MM.1S (cell line): ENCODE measurements around the gene ST7.

Experiments used
- DNase-seq: peaks from one replicate; pipeline ENCODE4 v3.0.0-alpha.2; 2015
- H2AFZ ChIP-seq: fragments of 300-600 bp; sonication (generic); 2 replicates; pipeline ENCODE4 v1.6.0; 2016; ENCODE audit warnings: antibody characterized with exemption, low read length
- H3F3A ChIP-seq: fragments of 300-600 bp; sonication (generic); 2 replicates; pipeline ENCODE4 v1.6.1; 2016; ENCODE audit warnings: mild to moderate bottlenecking, antibody characterized with exemption, low read length, moderate library complexity, mixed read lengths; ENCODE audit not compliant: insufficient read depth
- H3K27ac ChIP-seq: fragments of 300-600 bp; sonication (generic); 2 replicates; pipeline ENCODE4 v1.5.1; 2016; ENCODE audit warnings: mild to moderate bottlenecking, low read length
- H3K27me3 ChIP-seq: fragments of 300-600 bp; sonication (generic); replicated peaks from 2 replicates; pipeline ENCODE4 v1.6.0; 2016; ENCODE audit warnings: low read length; ENCODE audit not compliant: insufficient read depth
- H3K36me3 ChIP-seq: fragments of 300-600 bp; sonication (generic); replicated peaks from 2 replicates; pipeline ENCODE4 v1.6.1; 2016; ENCODE audit warnings: mild to moderate bottlenecking, low read length, mixed read lengths; ENCODE audit not compliant: insufficient read depth
- H3K4me1 ChIP-seq: fragments of 300-600 bp; sonication (generic); 2 replicates; pipeline ENCODE4 v1.6.1; 2016; ENCODE audit warnings: low read length, mixed read lengths
- H3K4me2 ChIP-seq: fragments of 300-600 bp; sonication (generic); 2 replicates; pipeline ENCODE4 v1.6.0; 2016; ENCODE audit warnings: low read depth, low read length
- H3K4me3 ChIP-seq: fragments of 300-600 bp; sonication (generic); 2 replicates; pipeline ENCODE4 v1.5.1; 2016; ENCODE audit warnings: low read length, mixed read lengths
- H3K79me2 ChIP-seq: fragments of 300-600 bp; sonication (generic); 2 replicates; pipeline ENCODE4 v1.6.1; 2016; ENCODE audit warnings: mixed run types, low read length, mixed read lengths
- H3K9ac ChIP-seq: fragments of 300-600 bp; sonication (generic); 2 replicates; pipeline ENCODE4 v1.6.1; 2016; ENCODE audit warnings: low read length, mixed read lengths
- H3K9me2 ChIP-seq: fragments of 300-600 bp; sonication (generic); replicated peaks from 2 replicates; pipeline ENCODE4 v1.6.1; 2016; ENCODE audit warnings: mild to moderate bottlenecking, low read length, mixed read lengths; ENCODE audit not compliant: insufficient read depth
- H3K9me3 ChIP-seq: fragments of 300-600 bp; sonication (generic); replicated peaks from 2 replicates; pipeline ENCODE4 v1.6.1; 2016; ENCODE audit warnings: mild to moderate bottlenecking, low read length, mixed read lengths; ENCODE audit not compliant: insufficient read depth
- H4K20me1 ChIP-seq: fragments of 300-600 bp; sonication (generic); 2 replicates; pipeline ENCODE4 v1.6.1; 2016; ENCODE audit warnings: mild to moderate bottlenecking, low read length, moderate library complexity, mixed read lengths; ENCODE audit not compliant: insufficient read depth
- CTCF ChIP-seq: fragments of 300-600 bp; sonication (generic); IDR thresholded peaks from 2 replicates; pipeline ENCODE4 v1.5.1; 2016; ENCODE audit warnings: antibody characterized with exemption, low read length, mixed read lengths
- EZH2 ChIP-seq: fragments of 300-600 bp; sonication (generic); optimal IDR thresholded peaks from 2 replicates; pipeline ENCODE3; 2017; ENCODE audit warnings: low read depth, mild to moderate bottlenecking, antibody characterized with exemption, low read length, mixed read lengths
- EZH2phosphoT487 ChIP-seq: fragments of 300-600 bp; sonication (generic); IDR thresholded peaks from 2 replicates; pipeline ENCODE4 v1.6.1; 2018; ENCODE audit warnings: antibody characterized with exemption, low read length

The ST7 gene

GRCh38 chr7:117200132-117200531 lies 246.8 kb downstream of the ST7 start:
- H2AFZ ChIP-seq, result no peak overlapping the region
- no peaks in the 10 kb centered on the region for H3K27me3 ChIP-seq
- no peak overlapping the region for H3K27ac ChIP-seq
- DNase-seq, result no peak
- no peaks in the 10 kb centered on the region for H3K4me1 ChIP-seq
- no peaks in the 10 kb centered on the region for H4K20me1 ChIP-seq
- no peaks in the 10 kb centered on the region for H3K9me3 ChIP-seq
- no peaks in the 10 kb centered on the region for H3K36me3 ChIP-seq
- H3K9ac ChIP-seq, result no peak overlapping the region
- no peaks in the 10 kb centered on the region for H3K9me2 ChIP-seq
- H3K4me2 ChIP-seq, result no peak overlapping the region
- H3K79me2 ChIP-seq, result no peaks in the 10 kb centered on the region
- no peak overlapping the region for H3K4me3 ChIP-seq
- TF ChIP-seq EZH2 (no peak), EZH2phosphoT487 (no peak), CTCF (no peak)
- no peaks in the 10 kb centered on the region for H3F3A ChIP-seq

GRCh38 chr7:117200786-117201458 lies 247.6 kb downstream of the ST7 start:
- no peaks in the 10 kb centered on the region for H3K9me2 ChIP-seq
- no peaks in the 10 kb centered on the region for H3K27me3 ChIP-seq
- no peak for TF ChIP-seq EZH2phosphoT487
- no peak for TF ChIP-seq EZH2
- TF ChIP-seq CTCF, result no peak
- no peak overlapping the region for H3K4me3 ChIP-seq
- no peaks in the 10 kb centered on the region for H3K4me1 ChIP-seq
- no peak overlapping the region for H3K4me2 ChIP-seq
- H3F3A ChIP-seq, result no peaks in the 10 kb centered on the region
- H3K9me3 ChIP-seq, result no peaks in the 10 kb centered on the region
- no peak overlapping the region for H3K27ac ChIP-seq
- DNase-seq, result no peak
- H3K36me3 ChIP-seq, result no peaks in the 10 kb centered on the region
- no peaks in the 10 kb centered on the region for H4K20me1 ChIP-seq
- H3K79me2 ChIP-seq, result no peaks in the 10 kb centered on the region
- no peak overlapping the region for H3K9ac ChIP-seq
- H2AFZ ChIP-seq, result no peak overlapping the region

- Histone ChIP-seq H3K9me3 (no peaks in the 10 kb centered on the region), H3K27ac (no peak overlapping the region), H3K4me2 (no peak overlapping the region), H3K36me3 (no peaks in the 10 kb centered on the region), H3K27me3 (no peaks in the 10 kb centered on the region), H2AFZ (no peak overlapping the region), H3K79me2 (no peaks in the 10 kb centered on the region), H3K9ac (no peak overlapping the region), H3K4me1 (no peaks in the 10 kb centered on the region), H3K4me3 (no peak overlapping the region), H4K20me1 (no peaks in the 10 kb centered on the region), H3F3A (no peaks in the 10 kb centered on the region), H3K9me2 (no peaks in the 10 kb centered on the region)
- DNase-seq, result no peak
- TF ChIP-seq CTCF, result no peak
- no peak for TF ChIP-seq EZH2
- no peak for TF ChIP-seq EZH2phosphoT487
Measured at GRCh38 chr7:117202511-117202910, 249.2 kb downstream of the ST7 start.
